ENCODE measurements around the gene BMERB1.

The BMERB1 gene

GRCh38 chr16:15498427-15499175 lies 64.2 kb downstream of the BMERB1 start:
- peak; percentile 32 for DNase-seq (ENCODE audit: low spot score)

- DNase-seq (ENCODE audit: low spot score), result peak; percentile 88
These were observed 67.8 kb downstream of the BMERB1 start for GRCh38 chr16:15502041-15502725.

- DNase-seq (ENCODE audit: low spot score), result no peak
These were observed 72.1 kb downstream of the BMERB1 start for GRCh38 chr16:15506441-15506840.

GRCh38 chr16:15507301-15507958 lies 73.0 kb downstream of the BMERB1 start:
- peak; percentile 83 for DNase-seq (ENCODE audit: low spot score)

GRCh38 chr16:15507959-15508627 lies 73.7 kb downstream of the BMERB1 start:
- no peak for DNase-seq (ENCODE audit: low spot score)

GRCh38 chr16:15509051-15509592 lies 74.7 kb downstream of the BMERB1 start:
- DNase-seq (ENCODE audit: low spot score), result no peak

- peak; percentile 59 for DNase-seq (ENCODE audit: low spot score)
These were observed 75.5 kb downstream of the BMERB1 start for GRCh38 chr16:15509593-15510535.

DNA sequence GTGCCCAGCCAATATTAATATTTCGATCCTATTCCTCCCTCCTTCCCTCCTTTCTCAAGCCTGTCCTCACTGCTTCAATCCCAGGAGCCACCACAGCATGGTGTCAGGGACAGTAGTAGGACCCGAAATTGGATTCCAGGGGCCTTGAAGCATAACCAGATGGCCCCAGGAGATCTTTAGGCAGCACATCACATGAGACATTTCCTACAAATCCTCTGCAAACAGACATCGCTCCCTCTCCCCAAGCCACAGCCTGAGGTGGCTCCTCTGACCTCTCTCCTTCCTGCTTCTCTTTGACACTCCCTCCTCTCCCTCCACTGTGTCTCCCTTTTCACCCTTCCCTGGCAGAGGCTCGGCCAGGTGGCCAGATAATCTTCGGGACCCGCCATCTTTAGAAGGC lies 76.6 kb downstream of the BMERB1 start:
- no peak for DNase-seq (ENCODE audit: low spot score)

DNA sequence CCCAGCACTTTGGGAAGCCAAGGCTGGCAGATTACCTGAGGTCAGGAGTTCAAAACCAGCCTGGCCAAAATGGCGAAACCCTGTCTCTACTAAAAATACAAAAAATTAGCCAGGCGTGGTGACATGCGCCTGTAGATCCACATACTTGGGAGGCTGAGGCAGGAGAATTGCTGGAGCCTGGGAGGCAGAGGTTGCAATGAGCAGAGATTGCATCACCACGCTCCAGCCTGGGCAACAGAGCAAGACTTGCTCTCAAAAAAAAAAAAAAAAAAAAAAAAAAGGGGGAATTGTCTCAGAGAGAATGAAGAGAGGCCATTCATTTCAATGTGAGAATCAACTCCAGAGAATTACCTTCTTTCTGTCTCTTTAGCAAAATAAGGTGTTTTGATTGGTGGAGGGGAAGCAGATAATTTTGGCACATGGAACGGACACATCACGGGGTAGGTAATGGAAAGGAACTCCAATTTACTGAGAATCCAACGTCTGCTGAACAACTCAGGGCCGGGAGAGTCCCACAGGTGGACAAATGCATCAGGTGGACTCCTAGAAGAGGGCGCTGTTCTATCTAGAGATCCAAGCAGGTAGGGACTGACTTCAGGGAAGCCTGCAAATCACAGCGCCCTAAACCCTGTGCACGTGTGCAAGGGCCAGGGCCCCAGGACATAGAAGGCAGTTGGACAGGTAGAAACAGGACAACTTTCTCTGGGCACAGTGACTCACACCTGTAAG lies 77.5 kb downstream of the BMERB1 start:
- no peak for DNase-seq (ENCODE audit: low spot score)

DNA sequence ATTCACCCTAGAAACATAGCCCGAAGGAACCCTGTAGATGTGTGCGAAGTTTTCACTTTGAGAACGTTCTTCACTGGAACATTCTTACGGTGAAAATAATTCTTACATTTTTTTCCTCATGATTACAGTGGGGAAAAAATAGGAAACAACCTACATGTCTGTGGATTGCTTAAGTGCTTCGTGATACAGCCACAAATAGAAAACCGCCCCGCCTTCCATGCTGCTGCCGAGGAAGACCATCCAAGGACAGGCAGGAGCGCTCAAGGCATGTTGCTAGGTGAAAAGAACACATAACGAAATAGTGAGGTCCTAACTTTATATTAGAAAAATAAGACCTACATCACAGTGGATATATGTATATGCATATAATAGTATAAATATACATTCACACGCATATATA lies 78.8 kb downstream of the BMERB1 start:
- no peak for DNase-seq (ENCODE audit: low spot score)

GRCh38 chr16:15515992-15516391 lies 81.6 kb downstream of the BMERB1 start:
- DNase-seq (ENCODE audit: low spot score), result no peak

- no peak for DNase-seq (ENCODE audit: low spot score)
These were observed 82.2 kb downstream of the BMERB1 start for GRCh38 chr16:15516609-15517008.

DNA sequence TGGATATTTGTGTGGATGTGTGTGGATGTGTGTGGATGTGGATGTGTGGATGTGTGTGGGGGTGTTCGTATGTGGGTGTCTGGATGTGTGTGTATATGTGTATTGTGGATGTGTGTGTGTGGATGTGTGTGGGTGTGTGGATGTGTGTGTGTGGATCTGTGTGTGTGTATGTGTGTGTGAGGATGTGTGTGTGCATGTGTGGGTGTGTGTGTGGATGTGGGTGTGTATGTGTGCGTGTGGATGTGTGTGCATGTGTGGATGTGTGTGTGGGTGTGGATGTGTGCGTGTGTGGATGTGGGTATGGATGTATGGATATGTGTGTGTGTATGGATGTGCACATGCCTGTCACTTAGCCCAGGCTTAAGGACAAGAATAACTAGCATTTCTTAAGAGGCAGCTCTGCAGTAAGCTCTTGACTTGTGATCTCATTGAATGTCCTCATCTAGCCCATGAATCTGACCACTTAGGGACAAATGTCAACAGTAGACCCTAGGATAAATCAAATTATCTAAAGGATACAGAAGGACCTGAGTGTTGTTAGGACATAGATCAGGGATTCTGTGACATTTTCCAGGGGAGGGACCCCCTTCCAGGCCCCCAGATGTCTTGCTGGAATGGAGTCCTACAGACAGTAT lies 83.5 kb downstream of the BMERB1 start:
- no peak for DNase-seq (ENCODE audit: low spot score)

DNA sequence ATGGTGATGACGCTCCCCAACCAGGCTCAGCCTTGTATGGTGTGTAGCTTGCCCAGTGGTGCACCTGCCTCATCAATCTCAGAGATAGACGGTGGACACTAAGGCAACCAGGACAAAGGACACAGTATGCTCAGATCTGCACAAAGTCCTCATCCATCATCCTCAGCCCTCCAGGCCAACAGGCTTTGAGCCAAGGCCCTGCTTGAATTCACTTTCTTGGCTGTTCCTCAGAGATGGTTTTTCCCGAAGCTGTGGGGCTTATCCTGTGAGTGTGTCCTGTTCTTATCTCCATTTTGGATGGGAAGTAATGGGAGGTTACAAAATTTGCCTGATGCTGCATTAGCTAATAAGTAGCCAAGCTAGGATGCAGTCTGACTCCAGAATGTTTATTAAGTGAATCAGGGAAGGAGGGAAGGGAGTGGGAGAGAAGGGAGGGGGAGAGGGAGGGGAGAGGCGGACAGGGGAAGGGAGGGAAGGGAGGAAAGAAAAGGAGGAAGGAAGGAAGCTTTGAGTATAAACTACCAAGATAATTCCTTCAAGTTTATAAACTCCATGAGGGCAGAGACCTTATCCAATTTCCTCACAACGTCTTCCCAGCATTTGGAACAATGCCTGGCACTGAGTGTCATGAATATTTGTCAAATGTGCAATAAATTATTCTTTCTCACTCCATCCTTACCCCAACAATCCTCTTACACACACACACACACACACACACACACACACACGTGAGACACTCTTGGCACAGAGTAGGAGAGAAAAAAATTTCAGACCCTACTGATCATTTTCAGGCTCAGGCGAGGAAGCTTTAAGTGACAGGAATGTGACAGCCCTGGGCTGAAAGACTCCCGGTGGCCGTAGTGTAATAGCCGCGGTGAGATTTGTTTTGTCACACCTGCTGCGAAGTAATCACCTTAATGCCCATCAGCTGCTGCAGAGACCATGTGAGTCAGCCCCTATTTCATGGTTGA lies 84.3 kb downstream of the BMERB1 start:
- DNase-seq (ENCODE audit: low spot score), result peak; percentile 55

GRCh38 chr16:15519790-15520189 lies 85.4 kb downstream of the BMERB1 start:
- DNase-seq (ENCODE audit: low spot score), result no peak

DNA sequence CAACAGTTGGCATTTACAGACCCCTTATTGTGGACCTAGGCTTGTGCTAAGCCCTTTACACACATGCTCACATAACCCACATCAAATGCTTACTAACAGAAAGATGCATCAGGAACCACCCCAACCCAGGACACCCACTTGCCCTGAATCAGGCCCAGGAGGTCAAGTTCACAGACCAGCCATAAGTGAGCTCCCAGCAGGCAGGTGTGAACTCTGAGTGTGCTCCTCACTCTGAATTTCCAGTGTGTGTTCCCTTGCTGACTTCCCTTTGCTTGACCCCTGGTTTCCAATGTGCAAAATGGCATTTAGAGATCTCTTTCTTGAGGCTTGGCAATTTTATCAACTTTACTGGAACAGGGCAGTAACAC lies 87.0 kb downstream of the BMERB1 start:
- no peak for DNase-seq (ENCODE audit: low spot score)

- DNase-seq (ENCODE audit: low spot score), result no peak
These were observed 87.5 kb downstream of the BMERB1 start for GRCh38 chr16:15521758-15522509.

DNA sequence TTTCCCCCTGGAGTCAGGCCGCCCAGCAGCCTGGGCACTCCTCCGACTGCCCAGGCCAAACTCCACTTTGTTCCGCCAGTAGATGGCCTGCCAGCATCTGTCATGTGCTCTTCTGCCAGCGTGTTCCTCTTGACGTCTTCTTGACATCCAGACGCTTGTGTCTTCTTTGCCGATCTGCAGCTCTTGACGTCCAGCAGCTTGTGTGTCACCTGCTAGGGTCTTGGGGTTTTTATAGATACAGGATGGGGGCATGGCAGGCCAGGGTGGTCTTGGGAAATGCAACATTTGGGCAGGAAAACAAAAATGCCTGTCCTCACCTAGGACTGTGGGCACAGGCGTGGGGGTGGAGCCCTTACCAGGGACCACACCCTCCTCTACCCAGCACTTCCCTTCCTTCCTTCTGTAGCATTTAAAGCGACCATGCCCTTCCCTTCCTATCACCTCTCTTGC lies 88.7 kb downstream of the BMERB1 start:
- no peak for DNase-seq (ENCODE audit: low spot score)

Measured in AG20443 (cell line).